Spleen (tissue), 7 donors: ENCODE results near the gene LTBP2.

Experiments
- CTCF ChIP-seq, 11 experiments: fragments of 200-600 bp in 7 of 11; fragments of 450-650 bp in 4 of 11; sonication (generic) in 4 of 11; IDR thresholded peaks in 8 of 11; conservative IDR thresholded peaks in 3 of 11; 1 replicate in 7 of 11; 2 replicates in 4 of 11; pipeline versions ENCODE4 v1.4.0 to v1.8.0; 2016 to 2021; ENCODE audit warnings: antibody characterized with exemption in 11 of 11, inconsistent platforms in 4 of 11, mild to moderate bottlenecking in 1 of 11
- POLR2AphosphoS5 ChIP-seq, 3 donors: sonication (generic); formaldehyde crosslinking; IDR thresholded peaks; one replicate each; pipeline ENCODE4 v1.5.1; 2017; ENCODE audit warnings: antibody characterized with exemption in 3 of 3
- donor health status: DM: no; HTN: no; CAD: no; lungs with moderate emphysema.
- donor health status: DM: no; HTN: no; CAD: no.
- donor health status: DM: no; HTN: no; CAD: no.

DNA sequence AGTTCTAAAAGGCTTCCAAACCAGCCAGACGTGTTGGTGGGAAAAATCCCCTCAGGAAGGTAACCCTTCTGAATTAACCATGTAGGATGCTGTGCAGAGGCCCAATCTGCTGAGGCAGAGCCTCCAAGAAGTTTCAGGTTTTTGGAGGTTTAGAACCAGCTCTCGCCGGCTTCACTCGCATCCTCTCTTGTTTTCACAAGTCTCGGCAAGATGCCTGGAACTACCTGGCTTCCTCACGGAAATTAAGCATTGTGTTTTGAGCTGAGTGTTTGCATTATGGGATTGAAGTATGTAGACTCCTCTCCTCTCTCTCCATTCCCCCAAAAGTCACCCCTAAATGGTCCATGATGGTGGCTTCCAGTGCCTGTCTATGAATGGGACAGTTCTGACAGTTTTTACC is 20.6 kb downstream of the LTBP2 start:
- TF ChIP-seq CTCF (IDR thresholded peaks at IDR 0.05 in 8 of 11, conservative IDR thresholded peaks at IDR 0.05 in 3 of 11) (no peak), POLR2AphosphoS5 (IDR thresholded peaks at IDR 0.05) (no peak)
